HG03469 (cell line): Measurements from ENCODE around the gene TUBB1.

Source experiments
- ATAC-seq: cut with Tn5 transposase; IDR thresholded peaks from one replicate; pipeline ENCODE4 v1.9.1; 2021; ENCODE audit warnings: mild to moderate bottlenecking, moderate library complexity, moderate number of reproducible peaks; ENCODE audit not compliant: unreplicated experiment

TUBB1 gene

DNA sequence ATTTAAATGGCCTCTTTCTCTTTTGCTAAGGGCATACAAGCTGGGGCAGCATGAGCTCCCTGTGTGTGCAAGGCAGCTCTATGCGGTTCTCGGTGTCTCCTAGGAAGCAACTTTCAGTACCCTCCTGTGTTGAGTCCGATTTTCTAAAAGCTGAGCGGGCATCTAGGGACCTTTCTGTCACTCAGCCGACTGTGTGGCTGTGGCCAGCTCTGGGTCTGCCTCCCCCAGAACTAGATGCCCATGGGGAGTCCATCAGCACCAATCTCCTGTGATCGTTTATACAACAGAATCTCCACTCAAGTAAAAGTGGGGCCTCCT lies 30.7 kb upstream of the TUBB1 start:
- ATAC-seq, result no peak

DNA sequence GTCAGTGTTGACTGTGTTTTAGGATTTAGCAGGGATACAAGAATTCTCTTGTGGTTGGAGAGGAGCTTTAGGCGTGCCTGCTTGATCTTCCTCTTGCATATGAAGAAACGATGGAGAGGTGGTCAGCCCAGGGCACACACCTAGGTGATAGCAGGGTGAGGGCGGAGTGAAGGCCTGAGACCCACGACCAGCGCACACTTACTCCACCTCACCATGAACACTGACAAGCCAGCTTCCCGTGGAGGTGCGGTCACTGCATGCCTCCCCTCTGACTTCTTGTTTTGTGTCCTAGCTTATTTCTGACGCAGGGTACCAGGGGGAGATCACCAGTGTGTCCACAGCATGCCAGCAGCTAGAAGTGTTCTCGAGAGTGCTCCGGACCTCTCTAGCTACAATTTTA lies 30.0 kb upstream of the TUBB1 start:
- ATAC-seq, result no peak

DNA sequence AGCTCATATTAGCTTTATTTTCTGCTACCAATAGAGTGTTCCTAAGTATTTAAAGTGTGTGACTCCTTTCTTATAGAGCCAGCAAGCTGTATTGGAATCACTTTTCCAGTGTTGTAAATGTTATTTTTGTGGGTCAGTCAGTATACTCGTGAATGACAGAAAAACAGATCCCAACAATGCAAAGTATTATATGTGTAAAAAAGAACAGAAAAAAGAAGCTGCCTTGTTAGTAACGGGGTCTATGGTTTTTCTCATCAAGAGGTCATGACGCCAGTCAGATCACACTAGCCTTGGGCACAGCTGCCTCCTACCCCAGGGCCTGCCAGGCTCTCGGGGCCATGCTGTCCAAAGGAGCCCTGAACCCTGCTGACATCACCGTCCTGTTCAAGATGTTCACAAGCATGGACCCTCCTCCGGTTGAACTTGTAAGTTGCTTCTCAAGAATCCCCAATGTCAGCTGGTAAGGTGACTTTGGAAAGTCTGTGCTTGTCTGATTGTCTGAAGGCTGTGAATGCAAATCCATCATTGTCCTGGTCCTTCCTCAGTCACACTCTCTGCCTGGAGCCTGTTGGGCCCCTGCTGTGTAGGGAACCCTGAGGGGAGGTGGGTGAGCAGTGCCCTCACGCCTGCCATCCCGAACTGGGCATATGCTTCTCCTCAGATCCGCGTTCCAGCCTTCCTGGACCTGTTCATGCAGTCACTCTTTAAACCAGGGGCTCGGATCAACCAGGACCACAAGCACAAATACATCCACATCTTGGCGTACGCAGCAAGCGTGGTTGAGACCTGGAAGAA lies 28.4 kb upstream of the TUBB1 start:
- no peak for ATAC-seq

DNA sequence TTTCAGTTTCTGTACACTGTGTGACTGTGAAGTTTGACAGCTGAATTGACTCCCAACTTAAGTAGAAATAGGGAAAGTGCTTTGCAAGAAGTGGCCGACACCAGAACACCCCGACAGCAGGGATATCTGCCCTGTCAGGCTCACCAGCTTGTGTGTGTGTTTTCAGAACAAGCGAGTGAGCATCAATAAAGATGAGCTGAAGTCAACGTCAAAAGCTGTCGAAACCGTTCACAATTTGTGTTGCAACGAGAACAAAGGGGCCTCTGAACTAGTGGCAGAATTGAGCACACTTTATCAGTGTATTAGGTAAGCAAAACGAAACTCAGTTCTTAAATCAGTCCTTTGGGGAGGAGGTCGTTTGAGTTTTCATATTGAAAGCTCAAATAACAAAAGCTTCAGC lies 27.5 kb upstream of the TUBB1 start:
- ATAC-seq, result no peak

DNA sequence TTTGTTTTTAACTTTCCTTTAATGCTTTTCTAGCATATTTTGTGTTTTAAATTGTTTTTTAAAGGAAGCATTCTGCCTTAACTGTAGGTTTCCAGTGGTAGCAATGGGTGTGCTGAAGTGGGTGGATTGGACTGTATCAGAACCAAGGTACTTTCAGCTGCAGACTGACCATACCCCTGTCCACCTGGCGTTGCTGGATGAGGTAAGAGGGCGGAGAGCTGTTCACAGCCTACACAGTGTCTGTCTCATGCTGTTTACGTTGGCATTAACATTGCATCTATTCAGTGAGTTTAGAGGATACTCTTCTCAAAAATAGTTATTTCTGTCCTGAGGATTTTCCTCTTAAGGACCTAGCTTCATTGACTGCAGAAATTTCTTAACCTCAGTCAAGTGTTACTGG lies 26.3 kb upstream of the TUBB1 start:
- ATAC-seq, result no peak

DNA sequence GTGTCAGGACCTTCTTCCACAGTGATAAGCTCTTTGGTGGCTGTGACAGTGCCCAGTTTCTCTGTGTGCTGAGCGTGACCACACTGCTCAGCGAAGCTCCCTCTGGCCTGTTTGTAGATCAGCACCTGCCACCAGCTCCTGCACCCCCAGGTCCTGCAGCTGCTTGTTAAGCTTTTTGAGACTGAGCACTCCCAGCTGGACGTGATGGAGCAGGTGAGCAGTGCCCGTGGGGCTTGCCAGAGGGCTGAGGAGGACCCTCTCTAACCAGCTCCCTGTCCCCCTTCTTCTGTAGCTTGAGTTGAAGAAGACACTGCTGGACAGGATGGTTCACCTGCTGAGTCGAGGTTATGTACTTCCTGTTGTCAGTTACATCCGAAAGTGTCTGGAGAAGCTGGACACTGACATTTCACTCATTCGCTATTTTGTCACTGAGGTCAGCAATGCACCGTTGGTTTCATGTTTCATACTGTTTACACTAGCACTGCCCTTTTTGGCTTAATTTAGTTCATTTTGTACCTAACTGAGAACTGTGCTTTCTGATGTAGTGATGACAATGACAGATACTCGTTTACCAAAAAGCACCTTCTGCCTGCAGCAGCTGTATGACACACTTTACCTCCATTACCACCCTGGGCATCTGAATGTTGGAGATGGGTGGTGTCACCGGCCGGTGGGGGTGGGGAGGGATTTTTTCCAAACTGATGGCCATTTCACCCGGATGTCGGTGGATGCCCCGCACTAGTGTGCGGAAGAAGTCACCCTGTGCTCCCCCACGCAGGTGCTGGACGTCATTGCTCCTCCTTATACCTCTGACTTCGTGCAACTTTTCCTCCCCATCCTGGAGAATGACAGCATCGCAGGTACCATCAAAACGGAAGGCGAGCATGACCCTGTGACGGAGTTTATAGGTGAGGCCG lies 25.6 kb upstream of the TUBB1 start:
- ATAC-seq, result no peak

DNA sequence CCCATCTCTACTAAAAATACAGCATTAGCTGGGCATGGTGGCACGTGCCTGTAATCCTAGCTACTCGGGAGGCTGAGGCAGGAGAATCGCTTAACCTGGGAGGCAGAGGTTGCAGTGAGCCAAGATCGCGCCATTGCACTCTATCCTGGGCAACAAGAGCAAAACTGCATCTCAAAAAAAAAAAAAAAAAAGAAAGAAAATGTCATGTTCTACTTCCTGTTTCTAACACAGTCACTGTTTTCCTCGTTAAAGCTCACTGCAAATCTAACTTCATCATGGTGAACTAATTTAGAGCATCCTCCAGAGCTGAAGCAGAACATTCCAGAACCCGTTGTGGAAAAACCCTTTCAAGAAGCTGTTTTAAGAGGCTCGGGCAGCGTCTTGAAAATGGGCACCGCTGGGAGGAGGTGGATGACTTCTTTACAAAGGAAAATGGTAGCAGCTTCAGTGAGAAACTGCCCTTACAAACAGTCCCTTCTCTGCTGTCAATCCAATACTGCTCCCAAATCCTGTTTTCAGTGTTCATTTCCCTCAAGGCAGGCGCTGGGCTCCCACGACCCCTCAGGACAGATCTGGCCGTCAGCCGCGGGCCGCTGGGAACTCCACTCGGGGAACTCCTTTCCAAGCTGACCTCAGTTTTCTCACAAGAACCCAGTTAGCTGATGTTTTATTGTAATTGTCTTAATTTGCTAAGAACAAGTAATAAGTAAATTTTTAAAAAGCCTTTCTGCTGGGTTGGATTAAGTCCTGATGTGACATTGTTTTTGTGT lies 24.7 kb upstream of the TUBB1 start:
- no peak for ATAC-seq

DNA sequence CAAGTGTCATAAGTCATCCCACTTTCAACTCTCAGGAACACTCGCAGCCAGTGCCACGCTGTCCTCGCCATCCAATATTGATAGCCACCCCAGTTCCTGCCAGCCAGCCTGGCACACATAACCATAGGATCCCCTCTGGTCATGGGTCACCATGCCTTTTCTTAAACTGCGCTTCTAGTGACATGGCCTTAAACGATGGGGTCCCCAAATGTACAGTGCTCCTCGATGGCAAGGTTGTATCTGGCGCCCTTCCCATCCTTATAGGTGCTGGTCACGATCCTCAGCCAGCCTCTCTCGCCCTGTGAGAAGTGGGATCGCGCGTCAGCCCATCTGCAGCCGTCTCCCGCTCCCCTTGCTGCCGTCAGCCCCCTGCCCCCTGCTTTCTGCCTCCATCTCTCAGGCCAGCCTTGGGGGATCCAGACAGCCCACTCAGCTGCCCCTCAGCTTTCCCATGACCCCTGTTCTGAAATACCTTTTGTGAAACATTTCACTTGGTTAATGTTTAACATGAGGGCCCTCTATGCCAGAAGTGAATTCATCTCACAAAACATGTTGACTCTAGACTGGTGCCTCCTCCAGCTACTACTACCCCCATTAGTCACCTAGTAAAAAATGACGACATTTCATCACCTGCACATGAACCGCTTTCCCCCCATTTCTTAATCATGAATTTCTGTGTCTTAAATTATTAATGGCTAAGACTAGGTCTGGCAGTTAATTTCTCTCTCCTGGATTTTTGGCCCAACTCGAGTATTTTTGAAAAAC lies 23.6 kb upstream of the TUBB1 start:
- no peak for ATAC-seq

DNA sequence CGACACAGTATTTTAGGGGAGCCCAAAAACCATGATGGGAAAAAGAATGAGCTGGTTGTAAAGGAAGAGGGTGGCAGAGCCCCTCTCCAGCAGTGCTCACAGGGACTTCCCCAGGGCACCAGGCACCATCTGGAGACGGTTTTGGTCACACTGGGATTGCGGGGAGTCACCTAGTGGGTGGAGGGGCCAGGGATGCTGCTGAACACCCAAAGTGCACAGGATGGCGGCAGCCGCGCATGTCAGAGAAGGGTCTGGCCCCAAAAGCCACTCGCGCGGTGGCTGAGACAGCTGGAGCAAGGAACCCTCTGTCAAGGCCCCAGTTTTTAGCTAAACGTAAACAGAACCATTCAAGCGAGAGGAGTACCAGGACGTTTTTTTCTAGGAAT lies 23.0 kb upstream of the TUBB1 start:
- ATAC-seq, result no peak

DNA sequence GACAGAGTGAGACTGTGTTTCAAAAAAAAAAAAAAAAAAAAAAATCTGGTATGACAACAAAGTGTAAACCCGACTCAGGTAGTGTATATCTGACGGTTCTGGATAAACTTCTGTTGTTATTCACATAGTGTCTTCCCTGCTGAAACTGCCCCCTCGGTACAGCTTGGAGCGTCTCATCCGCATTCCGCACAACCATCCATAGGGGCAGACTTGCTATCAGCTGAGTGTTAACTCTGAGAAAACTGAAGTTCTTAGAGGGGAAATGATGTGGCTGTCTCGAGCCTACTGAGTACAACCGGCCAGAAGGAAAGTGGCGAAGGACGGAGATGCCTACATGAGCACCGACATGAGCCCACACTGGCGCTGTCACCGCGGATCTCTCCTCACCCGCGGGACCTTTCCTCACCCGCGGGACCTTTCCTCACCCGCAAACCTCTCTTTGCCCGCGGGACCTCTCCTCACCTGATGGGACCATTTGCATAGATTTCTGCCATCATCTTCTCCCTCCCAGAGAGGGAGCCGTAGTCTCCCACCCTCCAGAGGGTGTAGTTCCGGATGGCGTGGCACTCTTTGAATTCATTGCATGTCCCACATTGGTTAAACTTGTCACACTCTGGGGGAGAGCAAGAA lies 22.0 kb upstream of the TUBB1 start:
- ATAC-seq, result no peak

DNA sequence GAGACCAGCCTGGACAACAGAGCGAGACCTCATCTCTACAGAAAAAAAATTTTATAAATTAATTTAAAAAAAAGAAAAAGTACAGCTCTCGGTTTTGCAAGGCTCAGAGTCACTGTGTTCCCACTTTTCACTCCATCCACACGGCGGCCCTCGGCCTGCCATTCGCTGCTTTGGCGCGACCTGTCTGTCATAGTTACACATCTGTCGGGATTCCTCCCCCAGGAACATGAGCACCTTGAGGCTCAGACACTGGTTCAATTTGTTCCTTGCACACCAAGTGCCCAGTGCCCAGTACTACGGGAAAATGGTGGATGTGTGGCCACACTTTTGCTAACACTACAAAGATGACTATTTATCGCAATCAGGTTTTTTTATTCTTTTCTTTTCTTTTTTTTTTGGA lies 20.6 kb upstream of the TUBB1 start:
- ATAC-seq, result no peak

DNA sequence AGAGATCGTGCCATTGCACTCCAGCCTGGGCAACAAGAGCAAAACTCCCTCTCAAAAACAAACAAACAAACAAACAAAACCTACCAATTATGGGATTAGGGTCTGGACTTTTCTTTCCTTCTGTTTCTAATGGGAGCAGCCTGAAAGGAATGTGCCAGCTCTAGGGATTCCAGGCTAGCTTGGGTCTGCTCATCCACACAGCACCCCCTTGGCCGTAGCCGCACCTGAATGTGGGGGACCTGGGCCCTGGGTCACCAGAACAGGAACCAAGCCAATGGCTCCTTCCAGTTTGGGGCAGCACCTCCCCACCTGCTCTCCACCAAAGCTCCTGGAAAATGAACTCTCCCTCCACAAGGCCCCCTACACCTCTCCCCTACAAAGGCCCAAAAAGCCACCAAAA lies 18.9 kb upstream of the TUBB1 start:
- no peak for ATAC-seq

DNA sequence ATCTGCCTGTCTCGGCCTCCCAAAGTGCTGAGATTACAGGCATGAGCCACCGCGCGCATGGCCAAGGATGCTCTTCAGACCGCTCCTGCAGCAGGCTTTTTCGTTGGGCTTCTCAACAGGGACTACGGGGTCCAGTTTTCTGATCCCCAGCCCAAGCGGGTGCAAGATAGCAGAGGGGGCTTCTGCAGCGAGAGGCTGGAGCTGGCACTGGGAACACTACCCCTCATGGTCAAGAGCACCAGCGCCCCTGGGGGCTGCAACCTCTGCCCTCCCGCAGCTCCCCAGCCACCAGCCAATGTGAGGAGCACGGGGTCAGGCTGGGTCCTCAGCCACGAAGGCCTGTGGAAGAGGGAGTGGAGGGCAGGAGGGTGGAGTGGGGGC lies 18.2 kb upstream of the TUBB1 start:
- ATAC-seq, result no peak

DNA sequence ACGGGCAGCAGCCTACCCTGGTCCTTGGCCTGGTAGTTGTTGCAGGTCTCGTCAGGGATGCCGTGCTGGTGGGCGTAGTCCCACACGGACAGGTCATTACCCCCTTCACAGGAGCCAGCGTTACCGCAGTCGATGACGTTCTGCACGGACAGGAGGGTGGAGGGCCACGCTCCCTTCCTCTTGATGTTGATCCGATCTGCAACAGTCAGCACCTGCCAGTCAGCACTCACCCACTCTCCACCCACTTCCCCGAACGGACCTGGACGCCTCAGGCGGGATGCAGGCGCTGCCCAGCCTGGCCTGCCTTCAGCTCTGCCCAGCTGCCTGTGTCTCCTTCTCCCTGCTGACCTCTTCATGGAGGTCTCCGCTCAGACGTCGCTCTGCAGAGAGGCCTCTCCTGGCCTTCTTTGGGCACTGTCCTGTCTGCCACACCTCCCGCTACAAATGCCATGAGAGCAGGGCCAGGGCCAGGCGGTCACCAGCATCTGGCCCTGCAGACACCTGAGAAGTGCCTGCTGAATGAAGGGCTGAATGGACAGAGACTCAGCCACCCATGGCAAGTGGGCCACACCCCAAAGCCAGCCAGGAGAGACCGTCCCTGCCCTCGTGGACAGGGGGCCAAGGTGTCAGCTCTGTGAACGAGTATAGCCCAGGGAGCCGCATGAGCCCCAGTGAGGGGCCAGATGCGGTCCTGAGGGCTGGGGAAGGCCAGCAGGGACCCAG lies 17.6 kb upstream of the TUBB1 start:
- no peak for ATAC-seq

DNA sequence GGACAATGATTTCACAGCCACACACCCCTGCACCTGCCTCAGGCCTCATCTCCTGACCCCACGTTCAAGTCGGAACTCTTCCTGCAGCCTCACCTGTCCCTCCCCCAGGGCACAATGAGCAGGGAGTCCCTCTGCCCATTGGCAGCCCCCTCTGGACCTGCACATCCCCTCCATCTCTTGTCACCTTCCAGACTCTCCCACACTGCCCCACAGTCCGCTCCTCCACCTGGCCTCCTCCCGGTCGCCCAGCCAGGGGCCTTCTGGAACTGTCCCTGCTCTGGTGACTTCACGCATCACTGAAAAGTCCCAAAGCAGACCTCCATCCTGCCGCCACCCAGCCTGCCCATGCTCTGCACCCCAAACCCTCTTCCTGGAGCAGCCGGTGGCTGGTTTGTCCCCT lies 16.8 kb upstream of the TUBB1 start:
- ATAC-seq, result no peak

DNA sequence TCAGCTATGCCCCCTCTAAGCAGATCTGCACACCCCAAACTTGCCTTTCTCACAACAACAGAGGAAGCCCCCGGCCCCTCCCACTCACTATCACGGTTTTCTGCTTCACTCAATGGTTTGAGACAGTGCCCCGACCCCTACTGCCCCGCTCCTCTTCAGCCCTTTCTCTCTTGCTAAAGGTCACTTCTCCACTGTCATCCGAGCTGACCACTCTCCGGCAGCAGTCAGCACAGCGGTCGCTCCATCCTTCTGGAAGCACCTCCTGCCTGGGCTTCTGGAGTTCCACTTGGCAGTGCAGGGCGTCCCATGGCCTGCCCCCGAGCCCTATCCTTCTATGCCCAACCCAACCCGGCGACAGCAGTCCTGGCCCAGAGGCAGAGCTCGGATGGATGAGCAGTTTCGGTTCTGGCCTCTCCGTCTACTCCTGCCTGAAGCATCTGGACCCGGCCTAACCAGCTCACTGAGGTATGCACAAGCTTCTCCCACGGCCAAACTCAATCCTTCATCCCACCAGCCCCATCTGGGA lies 16.3 kb upstream of the TUBB1 start:
- ATAC-seq, result no peak

DNA sequence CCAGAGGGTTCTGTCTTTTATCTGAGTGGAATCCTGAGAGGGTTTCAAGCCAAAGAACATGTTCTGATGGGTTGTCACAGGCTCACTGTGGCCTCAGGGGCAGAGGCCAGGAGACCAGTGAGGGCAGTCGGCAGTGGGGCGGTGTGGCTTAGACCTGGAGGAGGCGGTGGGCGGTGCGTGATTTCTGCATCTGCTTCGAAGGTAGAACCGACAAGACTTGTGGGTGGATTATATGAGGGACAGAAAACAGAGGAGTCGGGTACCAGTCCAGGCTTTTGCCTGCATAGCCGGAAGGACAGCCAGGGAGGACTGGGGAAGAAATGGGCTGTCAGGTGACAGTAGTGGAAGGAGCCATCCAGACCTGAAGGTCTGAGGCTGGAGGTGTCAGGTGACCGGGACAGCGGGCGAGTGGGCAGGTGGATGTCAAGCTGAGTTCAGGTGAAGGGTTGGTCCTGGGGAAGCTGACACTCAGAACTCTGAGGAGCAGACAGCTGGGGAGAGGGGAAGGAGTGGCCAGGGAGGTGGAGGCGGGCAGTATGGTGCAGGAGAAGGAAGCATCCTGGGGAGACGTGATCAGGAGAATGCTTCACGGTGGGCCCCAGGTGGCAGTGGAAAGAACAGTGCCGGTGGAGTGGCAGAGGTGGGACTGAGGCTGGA lies 15.3 kb upstream of the TUBB1 start:
- ATAC-seq, result no peak

DNA sequence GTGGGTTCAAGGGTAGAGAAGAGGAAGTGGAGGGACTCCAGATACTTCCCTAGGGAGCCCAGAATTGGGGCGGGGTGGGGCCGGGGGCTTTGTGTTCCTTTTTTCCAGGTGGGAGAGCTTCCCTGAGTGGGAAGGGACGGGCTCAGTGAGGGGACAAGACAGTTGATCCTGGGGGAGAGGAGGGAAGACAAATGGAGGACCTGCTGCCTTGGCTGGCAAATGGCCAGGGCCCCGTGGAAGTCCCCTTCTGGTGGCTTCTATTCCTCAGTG lies 14.8 kb upstream of the TUBB1 start:
- ATAC-seq, result no peak

DNA sequence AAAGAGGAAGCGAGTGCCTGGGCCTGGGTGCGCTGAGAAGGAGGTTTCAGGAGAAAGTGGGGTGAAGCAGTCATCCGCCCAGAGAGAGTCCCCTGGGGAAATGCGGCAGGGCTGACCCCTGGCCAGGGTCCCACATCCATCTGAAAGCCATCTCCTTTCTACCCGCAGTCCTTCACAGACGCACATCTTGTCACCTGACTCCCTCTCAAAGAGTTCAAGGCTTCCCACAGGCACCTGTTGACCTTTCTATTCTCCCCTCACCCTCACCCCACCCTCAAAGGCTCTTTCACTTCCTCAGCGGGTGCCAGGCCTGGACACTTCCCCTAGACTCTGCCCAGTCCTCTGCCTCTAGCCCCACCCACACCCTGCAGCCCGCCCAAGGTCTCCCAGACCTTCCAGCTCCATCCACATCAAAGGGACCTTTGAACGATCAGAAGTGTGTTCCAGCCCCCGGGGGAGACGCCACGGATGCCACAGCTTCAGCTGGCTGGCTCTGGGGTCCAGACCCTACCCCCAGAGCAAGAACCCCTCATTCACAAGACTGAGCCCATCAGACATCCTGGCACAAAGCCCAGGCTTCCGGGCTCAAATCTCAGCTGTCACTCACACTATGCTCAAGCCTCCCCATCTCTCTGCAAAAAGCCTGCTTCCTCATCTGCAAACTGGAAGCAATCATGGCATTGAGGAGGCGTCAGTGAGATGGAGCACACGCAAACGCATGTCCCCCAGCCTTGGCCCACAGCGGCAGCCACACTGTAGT lies 14.3 kb upstream of the TUBB1 start:
- ATAC-seq, result peak; percentile 33
